Measurements from ENCODE around the gene MEX3D.

DNA sequence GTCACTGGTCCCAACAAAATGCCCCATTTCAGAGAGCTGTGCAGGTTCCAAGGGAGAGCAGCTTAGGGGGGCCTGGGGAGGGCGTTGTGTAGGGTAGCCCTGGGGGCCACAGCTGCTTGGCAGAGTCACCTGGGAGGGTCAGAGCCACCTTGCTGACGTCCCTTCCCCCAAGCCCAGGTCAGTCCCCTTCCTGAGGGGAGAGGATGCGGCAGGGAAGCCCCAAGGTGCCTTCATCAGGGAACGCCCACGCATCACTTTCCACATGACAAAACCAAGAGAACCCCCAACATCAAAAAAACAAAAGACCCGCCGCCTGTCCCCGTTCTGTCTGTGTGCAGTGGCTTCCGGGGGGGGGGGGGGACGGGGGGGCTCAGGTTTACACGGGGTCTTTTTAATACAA lies 42.5 kb upstream of the MEX3D start:
- TF ChIP-seq CTCF (IDR thresholded peaks at IDR 0.05) (no peak), POLR2A (IDR thresholded peaks at IDR 0.05) (no peak), POLR2AphosphoS5 (IDR thresholded peaks at IDR 0.05) (no peak)

All from sigmoid colon (tissue), 4 donors.